Right atrium auricular region (tissue), 2 donors: ENCODE measurements around the gene ARL3. TPM values are rescaled to one million over a fixed set of nuclear protein-coding genes. Genes with fewer than 3 reads are reported as not detected.

ENCODE experiments used
- DNase-seq: peaks from one replicate; pipeline ENCODE4 v3.0.0-alpha.2; 2019; ENCODE audit warnings: low spot score
- H3K27ac ChIP-seq, 2 donors: fragments of 200-600 bp; sonication (generic); 1 replicate in 1 of 2; 2 replicates in 1 of 2; pipeline ENCODE4 v1.5.1; 2016 to 2019
- H3K27me3 ChIP-seq, 2 donors: fragments of 200-600 bp; sonication (generic); one replicate each; pipeline versions ENCODE4 v1.5.1 to v1.6.0; 2017 to 2019
- H3K36me3 ChIP-seq: fragments of 200-600 bp; sonication (generic); one replicate; pipeline ENCODE4 v1.5.1; 2016
- H3K4me1 ChIP-seq, 2 donors: fragments of 200-600 bp; sonication (generic); one replicate each; pipeline versions ENCODE4 v1.5.1 to v1.6.0; 2017 to 2019
- H3K4me3 ChIP-seq, 2 donors: fragments of 200-600 bp; sonication (generic); 1 replicate in 1 of 2; 2 replicates in 1 of 2; pipeline ENCODE4 v1.5.1; 2017 to 2019; ENCODE audit warnings: mild to moderate bottlenecking in 1 of 2, moderate library complexity in 1 of 2
- H3K9me3 ChIP-seq, 2 donors: fragments of 200-600 bp; sonication (generic); one replicate each; pipeline ENCODE4 v1.5.1; 2019
- total RNA-seq, 2 donors: library from RNA; depleted of rRNA; stranded (reverse); fragments of >200 nt; gene quantifications; one replicate each; pipeline ENCODE4 v1.1.0, GENCODE V29; 2016
- TF ChIP-seq, protein P1 (sequence below), 2 donors: fragments of 200-600 bp; sonication (generic); IDR thresholded peaks; one replicate each; pipeline ENCODE4 v1.5.1; 2019; ENCODE audit warnings: antibody characterized with exemption in 2 of 2

The ARL3 gene
- total RNA-seq, 2 donors from 2014 or later, result 5.7 to 6.4 TPM

DNA sequence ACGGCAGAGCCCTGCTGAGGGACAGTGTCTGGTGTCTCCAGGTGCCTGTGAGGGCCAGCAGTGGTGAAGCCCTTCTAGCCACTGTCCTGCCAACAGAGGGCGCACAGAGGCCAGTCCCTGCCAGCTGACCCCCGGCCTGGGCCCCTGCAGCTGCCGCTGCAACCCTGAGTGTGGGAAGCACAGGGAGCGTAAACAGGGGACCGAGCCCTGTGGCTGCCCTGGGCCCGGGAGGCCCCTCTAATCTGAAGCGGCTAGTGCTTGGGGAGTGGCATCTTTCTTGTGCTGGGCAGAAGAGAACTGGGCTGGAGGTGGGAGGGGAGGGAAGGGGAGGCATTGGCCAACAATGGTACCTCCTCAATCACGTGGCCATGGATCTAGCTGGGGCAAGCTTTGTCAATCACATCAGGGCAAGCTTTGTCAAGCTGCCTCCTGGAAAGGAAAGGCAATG is 35.3 kb downstream of the ARL3 start:
- no peak for DNase-seq
- no peaks in the 10 kb centered on the region for H3K36me3 ChIP-seq
- H3K27ac ChIP-seq, result peak overlapping the region; percentile 55 to 66
- H3K4me1 ChIP-seq, result peaks cover 0 to 57% of the 10 kb centered on the region in 2 donors
- H3K4me3 ChIP-seq, result peak overlapping the region in 1 of 2 donors; percentile 12
- no peaks in the 10 kb centered on the region for H3K27me3 ChIP-seq
- no peaks in the 10 kb centered on the region for H3K9me3 ChIP-seq
- TF ChIP-seq, protein P1, sequence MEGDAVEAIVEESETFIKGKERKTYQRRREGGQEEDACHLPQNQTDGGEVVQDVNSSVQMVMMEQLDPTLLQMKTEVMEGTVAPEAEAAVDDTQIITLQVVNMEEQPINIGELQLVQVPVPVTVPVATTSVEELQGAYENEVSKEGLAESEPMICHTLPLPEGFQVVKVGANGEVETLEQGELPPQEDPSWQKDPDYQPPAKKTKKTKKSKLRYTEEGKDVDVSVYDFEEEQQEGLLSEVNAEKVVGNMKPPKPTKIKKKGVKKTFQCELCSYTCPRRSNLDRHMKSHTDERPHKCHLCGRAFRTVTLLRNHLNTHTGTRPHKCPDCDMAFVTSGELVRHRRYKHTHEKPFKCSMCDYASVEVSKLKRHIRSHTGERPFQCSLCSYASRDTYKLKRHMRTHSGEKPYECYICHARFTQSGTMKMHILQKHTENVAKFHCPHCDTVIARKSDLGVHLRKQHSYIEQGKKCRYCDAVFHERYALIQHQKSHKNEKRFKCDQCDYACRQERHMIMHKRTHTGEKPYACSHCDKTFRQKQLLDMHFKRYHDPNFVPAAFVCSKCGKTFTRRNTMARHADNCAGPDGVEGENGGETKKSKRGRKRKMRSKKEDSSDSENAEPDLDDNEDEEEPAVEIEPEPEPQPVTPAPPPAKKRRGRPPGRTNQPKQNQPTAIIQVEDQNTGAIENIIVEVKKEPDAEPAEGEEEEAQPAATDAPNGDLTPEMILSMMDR (IDR thresholded peaks at IDR 0.05), result peak; percentile 44 to 82

DNA sequence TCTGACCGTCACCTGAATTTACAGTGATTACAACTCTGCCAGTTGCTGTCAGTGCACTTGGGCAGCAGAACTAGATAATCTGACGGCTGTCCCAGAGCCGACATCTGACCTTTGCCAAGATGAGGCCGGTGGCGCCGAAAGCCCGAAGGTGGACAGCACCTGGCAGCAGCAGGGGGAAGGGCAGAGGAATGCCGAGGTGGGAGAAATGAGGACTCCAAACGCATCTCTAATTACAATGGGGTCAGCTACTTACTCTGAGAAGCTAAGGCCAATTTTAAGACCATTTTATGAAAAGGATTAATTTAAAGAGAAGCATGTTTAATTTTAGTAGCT is 36.2 kb downstream of the ARL3 start:
- peak overlapping the region; percentile 55 to 66 for H3K27ac ChIP-seq
- no peaks in the 10 kb centered on the region for H3K9me3 ChIP-seq
- no peaks in the 10 kb centered on the region for H3K27me3 ChIP-seq
- H3K4me1 ChIP-seq, result peaks cover 0 to 65% of the 10 kb centered on the region in 2 donors
- no peak for DNase-seq
- no peak overlapping the region for H3K4me3 ChIP-seq
- TF ChIP-seq, protein P1 (IDR thresholded peaks at IDR 0.05), result no peak
- H3K36me3 ChIP-seq, result no peaks in the 10 kb centered on the region

DNA sequence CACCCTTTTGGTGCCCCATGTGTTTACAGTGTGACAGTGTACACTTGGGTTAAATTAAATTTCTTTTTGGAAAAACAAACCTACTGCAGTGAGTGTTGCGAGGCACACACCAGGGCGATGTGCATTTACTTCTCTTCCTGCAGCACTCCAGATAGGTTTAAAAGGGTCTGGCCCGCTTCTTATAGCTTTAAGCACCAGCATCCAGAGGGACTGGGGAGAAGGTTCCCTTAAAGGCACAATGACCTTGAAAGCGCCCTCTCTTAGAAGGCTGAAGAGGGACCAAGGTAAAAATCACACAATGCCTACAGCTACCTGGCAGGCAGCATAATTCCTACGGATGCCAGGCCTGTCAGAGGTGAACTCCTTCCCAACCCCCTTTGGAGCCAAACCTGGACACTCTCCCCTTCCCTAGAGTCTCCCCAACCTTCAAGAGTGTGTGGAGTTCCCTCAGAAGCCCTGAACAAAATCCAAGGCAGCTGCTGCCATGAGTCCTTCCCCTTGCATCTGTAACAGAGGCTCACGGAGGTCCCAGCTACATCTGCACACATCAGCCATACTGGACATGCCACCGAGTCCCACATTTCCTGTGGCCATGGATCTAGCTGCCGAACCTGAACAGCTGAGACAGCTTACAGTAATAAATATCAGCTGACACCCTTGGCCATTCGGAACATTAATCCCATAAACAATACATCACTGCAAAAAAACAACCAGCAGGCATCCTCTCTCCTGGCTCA is 36.7 kb downstream of the ARL3 start:
- Histone ChIP-seq H3K36me3 (no peaks in the 10 kb centered on the region), H3K9me3 (no peaks in the 10 kb centered on the region), H3K27me3 (no peaks in the 10 kb centered on the region), H3K27ac (peak overlapping the region; percentile 55 to 66), H3K4me3 (no peak overlapping the region), H3K4me1 (peaks cover 0 to 69% of the 10 kb centered on the region in 2 donors)
- TF ChIP-seq, protein P1 (IDR thresholded peaks at IDR 0.05), result no peak
- DNase-seq, result no peak

DNA sequence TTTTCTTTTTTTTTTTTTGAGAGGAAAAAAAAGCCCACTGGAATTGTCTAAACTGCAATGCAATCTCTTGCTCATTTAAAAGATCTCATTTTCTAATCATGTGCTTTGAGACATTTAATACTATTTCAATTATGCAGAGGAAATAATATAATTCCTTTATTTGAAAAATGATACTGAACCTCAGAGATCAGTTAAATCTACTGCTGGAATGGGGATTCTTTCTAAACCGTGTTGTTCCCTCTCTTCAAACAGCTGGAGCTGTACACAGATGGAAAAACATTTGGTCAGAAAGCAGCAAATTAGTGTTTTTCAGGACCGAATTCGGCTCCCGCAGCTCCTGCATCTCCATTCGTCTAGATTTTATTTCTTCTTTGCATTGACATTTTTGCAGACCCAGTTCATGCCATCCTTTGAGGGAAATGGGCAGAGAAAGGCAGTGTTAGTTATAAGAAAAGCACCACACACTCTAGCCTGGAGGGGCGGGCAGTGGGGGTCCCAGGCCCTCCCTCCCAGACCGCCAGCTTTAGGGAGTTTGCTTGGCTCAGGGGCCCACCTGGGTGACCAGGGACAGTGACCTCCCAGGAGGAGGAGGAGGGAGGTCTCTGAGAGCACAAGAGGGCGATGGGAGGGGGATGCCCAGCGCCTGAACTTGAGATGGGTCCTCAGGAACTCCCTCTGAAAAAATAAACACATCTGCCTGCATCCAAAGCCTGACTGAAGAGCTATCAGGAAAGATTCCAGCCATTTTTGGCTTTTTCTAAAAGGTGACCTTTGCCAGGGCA is 37.5 kb downstream of the ARL3 start:
- no peaks in the 10 kb centered on the region for H3K36me3 ChIP-seq
- no peaks in the 10 kb centered on the region for H3K27me3 ChIP-seq
- H3K9me3 ChIP-seq, result no peaks in the 10 kb centered on the region
- DNase-seq, result no peak
- peaks cover 0 to 77% of the 10 kb centered on the region in 2 donors for H3K4me1 ChIP-seq
- peak overlapping the region; percentile 12 to 66 for H3K27ac ChIP-seq
- H3K4me3 ChIP-seq, result no peak overlapping the region
- TF ChIP-seq, protein P1 (IDR thresholded peaks at IDR 0.05), result no peak

DNA sequence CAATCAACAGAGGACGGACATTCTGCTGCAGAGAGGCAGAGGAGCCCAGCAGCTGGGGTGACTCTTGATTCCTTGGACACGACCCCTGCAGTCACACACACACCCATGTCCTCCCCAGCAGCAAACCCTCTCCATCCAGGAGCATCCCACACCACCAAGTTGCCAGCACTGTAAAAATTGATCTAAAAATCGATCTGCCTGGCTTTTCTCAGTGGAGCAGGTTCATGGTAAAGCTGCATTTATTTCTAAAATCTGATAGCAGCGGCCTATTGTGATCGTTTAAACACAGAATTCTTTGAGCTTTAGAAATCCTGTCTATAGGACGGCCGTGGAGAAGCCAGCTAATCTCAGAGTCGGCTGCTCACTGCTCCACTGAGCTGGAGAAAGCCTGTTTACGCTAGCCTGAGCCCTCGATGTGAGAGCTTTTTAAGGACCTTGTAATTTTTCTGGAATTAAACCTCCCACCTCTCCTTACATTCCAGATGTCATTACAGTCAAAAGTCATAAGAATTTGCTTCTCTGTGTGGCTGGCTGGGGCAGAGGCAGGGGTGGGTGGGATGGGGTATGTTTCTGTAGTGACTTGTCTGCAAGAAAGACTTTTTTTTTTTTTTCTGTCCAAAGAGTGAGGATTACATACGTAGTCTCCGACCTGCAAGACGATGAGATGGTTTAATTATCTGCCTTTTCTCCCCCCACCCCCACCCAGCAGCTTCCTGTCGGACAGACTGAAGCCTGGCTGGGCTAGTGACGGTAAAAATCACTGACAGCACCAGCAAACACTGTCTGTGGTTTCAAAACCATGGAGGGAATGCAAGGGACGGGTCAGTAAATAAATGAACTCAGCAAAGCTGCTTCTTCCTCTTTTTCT is 38.3 kb downstream of the ARL3 start:
- H3K9me3 ChIP-seq, result no peaks in the 10 kb centered on the region
- H3K27ac ChIP-seq, result peak overlapping the region; percentile 82 to 90
- peaks cover 0 to 82% of the 10 kb centered on the region in 2 donors for H3K4me1 ChIP-seq
- no peak for DNase-seq
- no peaks in the 10 kb centered on the region for H3K36me3 ChIP-seq
- H3K27me3 ChIP-seq, result no peaks in the 10 kb centered on the region
- no peak overlapping the region for H3K4me3 ChIP-seq
- TF ChIP-seq, protein P1 (IDR thresholded peaks at IDR 0.05), result no peak
